ENCODE measurements around the gene CARD9. TPM values are rescaled to one million over a fixed set of nuclear protein-coding genes. Genes with fewer than 3 reads are reported as not detected.

CARD9 gene
- total RNA-seq, 2 experiments from 2014 or later: 0.55 to 1.3 TPM

Other genes with a start within 250 kb of the CARD9 start
- gene LHX3, start 168.5 kb downstream of the CARD9 start, total RNA-seq: under 1 TPM in 1 of 2 experiments, not detected in 1; 0.08 TPM
- 10 to 100 TPM; 12.4 to 13.4 TPM for gene QSOX2, start 127.9 kb downstream of the CARD9 start, total RNA-seq
- gene CCDC187, start 69.6 kb downstream of the CARD9 start, total RNA-seq: not detected
- 1 to 10 TPM; 6.0 to 6.5 TPM for gene GPSM1, start 46.1 kb downstream of the CARD9 start, total RNA-seq
- 10 to 100 TPM; 11.5 TPM for gene DNLZ, start 9.9 kb downstream of the CARD9 start, total RNA-seq
- gene SNAPC4, start 26.5 kb upstream of the CARD9 start, total RNA-seq: 1 to 10 TPM; 8.8 TPM
- 10 to 100 TPM; 49.2 to 54.9 TPM for gene ENTR1, start 36.9 kb upstream of the CARD9 start, total RNA-seq
- gene PMPCA, start 37.0 kb upstream of the CARD9 start, total RNA-seq: 10 to 100 TPM; 56.6 to 62.2 TPM
- gene INPP5E, start 66.2 kb upstream of the CARD9 start, total RNA-seq: 10 to 100 TPM; 19.5 to 21.6 TPM
- gene SEC16A, start 109.4 kb upstream of the CARD9 start, total RNA-seq: 10 to 100 TPM; 56.1 to 61.0 TPM
- gene NOTCH1, start 172.4 kb upstream of the CARD9 start, total RNA-seq: 10 to 100 TPM; 58.8 to 59.8 TPM